H1 (cell line): ENCODE measurements around the gene MGAT5. TPM values are rescaled to one million over a fixed set of nuclear protein-coding genes. Genes with fewer than 3 reads are reported as not detected.

Experiments
- CHD2 ChIP-seq: IDR thresholded peaks from 2 replicates; pipeline ENCODE4 v1.6.1; 2012; ENCODE audit warnings: low read length, improper control_type of control experiment
- EGR1 ChIP-seq: IDR thresholded peaks from 2 replicates; pipeline ENCODE4 v1.6.1; 2011; ENCODE audit warnings: low read depth, low read length, borderline replicate concordance
- RFX5 ChIP-seq: IDR thresholded peaks from 2 replicates; pipeline ENCODE4 v1.6.1; 2011; ENCODE audit warnings: low read depth, low read length, improper control_type of control experiment, borderline replicate concordance
- polyA plus RNA-seq, 7 experiments: library from polyadenylated mRNA; depleted of rRNA in 3 of 7; stranded (reverse) in 5 of 7; unstranded in 2 of 7; fragments of >200 nt in 5 of 7; fragments of 200-250 nt in 2 of 7; gene quantifications; 1 replicate in 5 of 7; 2 replicates in 1 of 7; 4 replicates in 1 of 7; pipeline versions ENCODE4 v1.2.1 to v1.2.3, GENCODE V29; 2011 to 2013; ENCODE audit warnings: missing spikeins in 2 of 7, mixed read lengths in 2 of 7
- total RNA-seq: library from RNA; stranded (reverse); fragmentation: NEBNext Ultra II Directional; extraction: Animal tissue kit (Norgen Biotek cat#: 25700); gene quantifications from 2 replicates; pipeline ENCODE4 v1.2.1, GENCODE V29; 2021

MGAT5 gene
- total and polyA plus RNA-seq, 2 of the 8 experiments (the other 6 are each of a cell fraction or from before 2014, with no cell fraction given): 11.2 to 49.2 TPM

- TF ChIP-seq CHD2 (no peak), EGR1 (no peak), RFX5 (no peak)
These were observed 28.7 kb upstream of the MGAT5 start (continued) for GRCh38 chr2:134225173-134225572.
